Tibial nerve (tissue), 3 donors: ENCODE results near the gene RAB9A.
"Not testable (repeated sequence)": the region's sequence is repeated elsewhere in the genome, so short reads cannot be mapped to it uniquely, and the experiment has no call there.

ENCODE experiments used
- POLR2A ChIP-seq, 2 donors: fragments of 450-650 bp; IDR thresholded peaks; one replicate each; pipeline ENCODE4 v1.6.1; 2017; ENCODE audit warnings: antibody characterized with exemption in 2 of 2, mild to moderate bottlenecking in 2 of 2, moderate library complexity in 2 of 2
- TF ChIP-seq, protein P1 (sequence below), 5 experiments: fragments of 200-600 bp in 3 of 5; fragments of 450-650 bp in 2 of 5; sonication (generic) in 3 of 5; IDR thresholded peaks; one replicate each; pipeline ENCODE4 v1.5.1; 2016 to 2019; ENCODE audit warnings: antibody characterized with exemption in 5 of 5, mild to moderate bottlenecking in 3 of 5, moderate library complexity in 2 of 5

DNA sequence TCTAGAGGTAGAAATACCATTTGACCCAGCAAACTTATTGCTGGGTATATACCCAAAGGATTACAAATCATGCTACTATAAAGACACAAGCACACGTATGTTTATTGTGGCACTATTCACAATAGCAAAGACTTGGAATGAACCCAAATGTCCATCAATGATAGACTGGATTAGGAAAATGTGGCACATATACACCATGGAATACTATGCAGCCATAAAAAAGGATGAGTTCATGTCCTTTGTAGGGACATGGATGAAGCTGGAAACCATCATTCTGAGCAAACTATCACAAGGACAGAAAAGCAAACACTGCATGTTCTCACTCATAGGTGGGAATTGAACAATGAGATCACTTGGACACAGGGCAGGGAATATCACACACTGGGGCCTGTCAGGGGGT is 41.6 kb downstream of the RAB9A start:
- TF ChIP-seq, protein P1, sequence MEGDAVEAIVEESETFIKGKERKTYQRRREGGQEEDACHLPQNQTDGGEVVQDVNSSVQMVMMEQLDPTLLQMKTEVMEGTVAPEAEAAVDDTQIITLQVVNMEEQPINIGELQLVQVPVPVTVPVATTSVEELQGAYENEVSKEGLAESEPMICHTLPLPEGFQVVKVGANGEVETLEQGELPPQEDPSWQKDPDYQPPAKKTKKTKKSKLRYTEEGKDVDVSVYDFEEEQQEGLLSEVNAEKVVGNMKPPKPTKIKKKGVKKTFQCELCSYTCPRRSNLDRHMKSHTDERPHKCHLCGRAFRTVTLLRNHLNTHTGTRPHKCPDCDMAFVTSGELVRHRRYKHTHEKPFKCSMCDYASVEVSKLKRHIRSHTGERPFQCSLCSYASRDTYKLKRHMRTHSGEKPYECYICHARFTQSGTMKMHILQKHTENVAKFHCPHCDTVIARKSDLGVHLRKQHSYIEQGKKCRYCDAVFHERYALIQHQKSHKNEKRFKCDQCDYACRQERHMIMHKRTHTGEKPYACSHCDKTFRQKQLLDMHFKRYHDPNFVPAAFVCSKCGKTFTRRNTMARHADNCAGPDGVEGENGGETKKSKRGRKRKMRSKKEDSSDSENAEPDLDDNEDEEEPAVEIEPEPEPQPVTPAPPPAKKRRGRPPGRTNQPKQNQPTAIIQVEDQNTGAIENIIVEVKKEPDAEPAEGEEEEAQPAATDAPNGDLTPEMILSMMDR (IDR thresholded peaks at IDR 0.05), result not testable (repeated sequence)
- not testable (repeated sequence) for TF ChIP-seq POLR2A (IDR thresholded peaks at IDR 0.05)
